Endothelial cell of umbilical vein (primary cell): Measurements from ENCODE around the gene NR2F2.

Source experiments
- CTCF ChIP-seq, 2 donors: IDR thresholded peaks; 1 replicate in 1 of 2; 2 replicates in 1 of 2; pipeline ENCODE4 v1.5.1; 2011; ENCODE audit warnings: low read length in 2 of 2, mild to moderate bottlenecking in 2 of 2, moderate library complexity in 2 of 2, control low read depth in 1 of 2, inconsistent platforms in 1 of 2, low read depth in 1 of 2; ENCODE audit not compliant: insufficient read depth in 1 of 2; ENCODE audit errors: extremely low read depth in 1 of 2
- EZH2 ChIP-seq: IDR thresholded peaks from 2 replicates; pipeline ENCODE4 v1.6.1; 2012; ENCODE audit warnings: borderline replicate concordance, low read depth, mild to moderate bottlenecking, moderate library complexity, low read length, inconsistent platforms; ENCODE audit not compliant: severe bottlenecking
- GATA2 ChIP-seq: IDR thresholded peaks from 2 replicates; pipeline ENCODE4 v1.7.0; 2011; ENCODE audit warnings: low read depth, mild to moderate bottlenecking, moderate library complexity, mixed read lengths, low read length; ENCODE audit not compliant: insufficient read length, insufficient read depth
- JUN ChIP-seq: IDR thresholded peaks from 2 replicates; pipeline ENCODE4 v1.6.1; 2011; ENCODE audit warnings: borderline replicate concordance, low read depth; ENCODE audit not compliant: insufficient read length, insufficient read depth
- MAX ChIP-seq: IDR thresholded peaks from 2 replicates; pipeline ENCODE4 v1.6.1; 2011; ENCODE audit not compliant: insufficient read depth, insufficient read length
- MYC ChIP-seq: IDR thresholded peaks from one replicate; pipeline ENCODE4 v1.6.1; 2011; ENCODE audit warnings: mild to moderate bottlenecking, low read depth, low read length
- POLR2A ChIP-seq: IDR thresholded peaks from 2 replicates; pipeline ENCODE4 v1.6.1; 2012; ENCODE audit warnings: low read depth, mild to moderate bottlenecking, control low read depth, low read length
- POLR2AphosphoS5 ChIP-seq: IDR thresholded peaks from 2 replicates; pipeline ENCODE4 v1.6.1; 2012; ENCODE audit warnings: low read depth, mild to moderate bottlenecking, control low read depth, low read length, moderate library complexity; ENCODE audit not compliant: insufficient read depth

GRCh38 chr15:96349034-96349856, 18.7 kb downstream of the NR2F2 start:
- TF ChIP-seq EZH2 (no peak), CTCF (IDR thresholded peaks at IDR 0.05; ENCODE audit: extremely low read depth in 1 of 2, insufficient read depth in 1 of 2, low read depth in 1 of 2, low read length in 2 of 2) (no peak), POLR2A (no peak), POLR2AphosphoS5 (no peak), MAX (no peak), GATA2 (no peak), MYC (no peak), JUN (no peak)
